NCI-H2196 (cell line): ENCODE results near the gene CDH18.

Experiments used
- DNase-seq: peaks from one replicate; lab custom pipeline; 2025; ENCODE audit not compliant: unreplicated experiment; lab: John Stamatoyannopoulos, UW

CDH18 gene

GRCh38 chr5:19739671-19740070 lies 248.3 kb downstream of the CDH18 start:
- no peak for DNase-seq

GRCh38 chr5:19734776-19735175 lies 253.2 kb downstream of the CDH18 start:
- DNase-seq: no peak

- DNase-seq: no peak
These were observed 254.1 kb downstream of the CDH18 start for GRCh38 chr5:19733612-19734495.

GRCh38 chr5:19728571-19728970 lies 259.4 kb downstream of the CDH18 start:
- DNase-seq: no peak

- DNase-seq: no peak
These were observed 268.9 kb downstream of the CDH18 start for GRCh38 chr5:19719109-19719508.

GRCh38 chr5:19713740-19714139 lies 274.3 kb downstream of the CDH18 start:
- DNase-seq: no peak

GRCh38 chr5:19709403-19709802 lies 278.6 kb downstream of the CDH18 start:
- DNase-seq: no peak

GRCh38 chr5:19706776-19707175 lies 281.2 kb downstream of the CDH18 start:
- no peak for DNase-seq

GRCh38 chr5:19701731-19702130 lies 286.3 kb downstream of the CDH18 start:
- DNase-seq: no peak

- no peak for DNase-seq
These were observed 292.9 kb downstream of the CDH18 start for GRCh38 chr5:19694949-19695611.

GRCh38 chr5:19690978-19691377 lies 297.0 kb downstream of the CDH18 start:
- no peak for DNase-seq

GRCh38 chr5:19685473-19685872 lies 302.5 kb downstream of the CDH18 start:
- no peak for DNase-seq

GRCh38 chr5:19676895-19677294 lies 311.1 kb downstream of the CDH18 start:
- no peak for DNase-seq

- DNase-seq: no peak
These were observed 327.3 kb downstream of the CDH18 start for GRCh38 chr5:19660679-19661078.

- no peak for DNase-seq
These were observed 332.4 kb downstream of the CDH18 start for GRCh38 chr5:19655627-19656026.

GRCh38 chr5:19638461-19638860 lies 349.5 kb downstream of the CDH18 start:
- no peak for DNase-seq

GRCh38 chr5:19630876-19631275 lies 357.1 kb downstream of the CDH18 start:
- no peak for DNase-seq

GRCh38 chr5:19626211-19626610 lies 361.8 kb downstream of the CDH18 start:
- DNase-seq: no peak

GRCh38 chr5:19625562-19625961 lies 362.4 kb downstream of the CDH18 start:
- DNase-seq: no peak

- DNase-seq: no peak
These were observed 368.4 kb downstream of the CDH18 start for GRCh38 chr5:19619571-19619970.

- no peak for DNase-seq
These were observed 371.2 kb downstream of the CDH18 start for GRCh38 chr5:19616701-19617215.

- DNase-seq: no peak
These were observed 372.3 kb downstream of the CDH18 start for GRCh38 chr5:19615661-19616060.
